Limb (tissue), 2 donors: ENCODE measurements around the gene SNX9.

Experiments used
- DNase-seq, 2 donors: peaks; one replicate each; pipeline ENCODE4 v3.0.0-alpha.2; 2016; ENCODE audit errors: extremely low spot score in 2 of 2

SNX9 gene

GRCh38 chr6:157800420-157801237, 22.4 kb upstream of the SNX9 start:
- no peak for DNase-seq

- DNase-seq = no peak
These were observed 18.4 kb upstream of the SNX9 start for GRCh38 chr6:157804448-157805327.

- DNase-seq = peak in 1 of 2 donors; percentile 51
These were observed 16.8 kb upstream of the SNX9 start for GRCh38 chr6:157806131-157806855.

GRCh38 chr6:157806856-157807215, 16.2 kb upstream of the SNX9 start:
- no peak for DNase-seq

GRCh38 chr6:157808405-157808950, 14.6 kb upstream of the SNX9 start:
- no peak for DNase-seq

GRCh38 chr6:157809613-157810012, 13.4 kb upstream of the SNX9 start:
- no peak for DNase-seq

GRCh38 chr6:157811137-157811475, 11.9 kb upstream of the SNX9 start:
- no peak for DNase-seq

GRCh38 chr6:157811476-157812173, 11.4 kb upstream of the SNX9 start:
- no peak for DNase-seq

GRCh38 chr6:157812425-157813171, 10.4 kb upstream of the SNX9 start:
- DNase-seq = no peak

- no peak for DNase-seq
These were observed 9.9 kb upstream of the SNX9 start for GRCh38 chr6:157813191-157813590.

- no peak for DNase-seq
These were observed 9.1 kb upstream of the SNX9 start for GRCh38 chr6:157813750-157814455.

GRCh38 chr6:157814883-157815282, 8.2 kb upstream of the SNX9 start:
- no peak for DNase-seq

GRCh38 chr6:157821342-157822033, 1.6 kb upstream of the SNX9 start:
- no peak for DNase-seq

- peak in 1 of 2 donors; percentile 75 for DNase-seq
These were observed 623 bp upstream of the SNX9 start for GRCh38 chr6:157822245-157823000.

- peak in 1 of 2 donors; percentile 78 for DNase-seq
These were observed 703 bp downstream of the SNX9 start for GRCh38 chr6:157823528-157824370.

GRCh38 chr6:157825243-157825904, 2.3 kb downstream of the SNX9 start:
- no peak for DNase-seq
